HG03558 (cell line): Measurements from ENCODE around the gene NFYC.

Experiments used
- ATAC-seq: cut with Tn5 transposase; IDR thresholded peaks from one replicate; pipeline ENCODE4 v1.9.1; 2021; ENCODE audit warnings: moderate number of reproducible peaks; ENCODE audit not compliant: unreplicated experiment; ENCODE audit errors: extremely low read depth

Gene NFYC

GRCh38 chr1:40777224-40777970 lies 85.9 kb downstream of the NFYC start:
- ATAC-seq: no peak

GRCh38 chr1:40780678-40781607 lies 89.4 kb downstream of the NFYC start:
- no peak for ATAC-seq

- ATAC-seq: no peak
Observed at GRCh38 chr1:40781608-40781971, 90.1 kb downstream of the NFYC start.

- no peak for ATAC-seq
Observed at GRCh38 chr1:40782371-40782956, 91.0 kb downstream of the NFYC start.

- ATAC-seq: no peak
Observed at GRCh38 chr1:40783001-40783905, 91.7 kb downstream of the NFYC start, which contains the start of gene KCNQ4. Gene KCNQ4 (plus strand): TSS chr1:40783787. CDS start chr1:40784094, 307 bp downstream.

GRCh38 chr1:40784141-40784770 lies 92.8 kb downstream of the NFYC start:
- ATAC-seq: no peak

- no peak for ATAC-seq
Observed at GRCh38 chr1:40784771-40785151, 93.3 kb downstream of the NFYC start.

GRCh38 chr1:40785446-40785845 lies 93.9 kb downstream of the NFYC start:
- ATAC-seq: no peak

GRCh38 chr1:40786171-40786994 lies 94.9 kb downstream of the NFYC start:
- no peak for ATAC-seq

- no peak for ATAC-seq
Observed at GRCh38 chr1:40786995-40787705, 95.6 kb downstream of the NFYC start.

GRCh38 chr1:40787737-40788560 lies 96.4 kb downstream of the NFYC start:
- no peak for ATAC-seq

- no peak for ATAC-seq
Observed at GRCh38 chr1:40788561-40789341, 97.2 kb downstream of the NFYC start.

- no peak for ATAC-seq
Observed at GRCh38 chr1:40789342-40789598, 97.8 kb downstream of the NFYC start.

GRCh38 chr1:40789661-40790430 lies 98.3 kb downstream of the NFYC start:
- ATAC-seq: no peak

GRCh38 chr1:40792036-40792435 lies 100.5 kb downstream of the NFYC start:
- ATAC-seq: no peak

- ATAC-seq: no peak
Observed at GRCh38 chr1:40793617-40794016, 102.1 kb downstream of the NFYC start.
